OCI-LY7 (cell line): ENCODE data around the gene SLC9A2.

Experiments used
- CTCF ChIP-seq: fragments of 200-600 bp; sonication (generic); conservative IDR thresholded peaks from 2 replicates; pipeline ENCODE4 v1.5.1; 2014; ENCODE audit warnings: mild to moderate bottlenecking, antibody characterized with exemption, low read length, moderate library complexity, mixed read lengths
- EZH2phosphoT487 ChIP-seq: fragments of 200-600 bp; sonication (generic); IDR thresholded peaks from 2 replicates; pipeline ENCODE4 v1.6.1; 2018; ENCODE audit warnings: low read depth, borderline replicate concordance, mild to moderate bottlenecking, mixed run types, antibody characterized with exemption, low read length, moderate library complexity, mixed read lengths

- TF ChIP-seq CTCF (no peak), EZH2phosphoT487 (no peak)
These were observed 24.8 kb upstream of the SLC9A2 start for GRCh38 chr2:102594445-102595016.
